WTC11 (cell line): ENCODE results near the gene DTNB. TPM values are rescaled to one million over a fixed set of nuclear protein-coding genes. Genes with fewer than 3 reads are reported as not detected.

Experiments used
- ATAC-seq: fragments of 200-7000 bp; cut with Tn5 transposase; 2 replicates; pipeline ENCODE4 v1.10.0; 2021; ENCODE audit warnings: mild to moderate bottlenecking, moderate library complexity
- CTCF ChIA-PET: fragments of 300-600 bp; sonication (Branson Sonifier 250); formaldehyde crosslinking; loops from one replicate; lab custom pipeline; 2021; ENCODE audit warnings: antibody characterized with exemption; lab: Charles Lee
- POLR2A ChIA-PET: fragments of 350-600 bp; sonication (Branson Sonifier 250); formaldehyde crosslinking; loops from one replicate; lab custom pipeline; 2021; ENCODE audit warnings: antibody characterized with exemption; lab: Charles Lee
- DNase-seq: peaks from one replicate; pipeline ENCODE4 v3.0.0; 2021; ENCODE audit warnings: low spot score
- H3K27ac Mint-ChIP-seq: 2 replicates; pipeline ENCODE4 v1.8.0; 2021; ENCODE audit warnings: mixed read lengths
- H3K27me3 Mint-ChIP-seq: 2 replicates; pipeline ENCODE4 v1.8.0; 2021; ENCODE audit warnings: low read depth, mild to moderate bottlenecking, moderate library complexity, mixed read lengths
- H3K36me3 Mint-ChIP-seq: 2 replicates; pipeline ENCODE4 v1.8.0; 2021; ENCODE audit warnings: mixed read lengths
- H3K4me1 Mint-ChIP-seq: 2 replicates; pipeline ENCODE4 v1.8.0; 2022; ENCODE audit warnings: mixed read lengths
- H3K4me3 Mint-ChIP-seq: 2 replicates; pipeline ENCODE4 v1.8.0; 2021; ENCODE audit warnings: mild to moderate bottlenecking, moderate library complexity, mixed read lengths
- H3K9me3 Mint-ChIP-seq: 2 replicates; pipeline ENCODE4 v1.8.0; 2021; ENCODE audit warnings: mixed read lengths
- CBFB ChIP-seq: sonication (generic); formaldehyde crosslinking; IDR thresholded peaks from 2 replicates; pipeline ENCODE4 v1.8.1; 2022; ENCODE audit warnings: mild to moderate bottlenecking, low read depth, missing genetic modification reagents
- CREM ChIP-seq: sonication (generic); formaldehyde crosslinking; IDR thresholded peaks from 2 replicates; pipeline ENCODE4 v1.8.1; 2022; ENCODE audit warnings: mild to moderate bottlenecking, missing genetic modification reagents, moderate library complexity
- ELF4 ChIP-seq: sonication (generic); formaldehyde crosslinking; IDR thresholded peaks from 2 replicates; pipeline ENCODE4 v1.8.1; 2022; ENCODE audit warnings: low read depth, mild to moderate bottlenecking, moderate library complexity, missing genetic modification reagents
- FOXP1 ChIP-seq: sonication (generic); formaldehyde crosslinking; IDR thresholded peaks from 2 replicates; pipeline ENCODE4 v1.8.0; 2022; ENCODE audit warnings: missing genetic modification reagents, mild to moderate bottlenecking, moderate library complexity, borderline replicate concordance
- KAT7 ChIP-seq: sonication (generic); formaldehyde crosslinking; IDR thresholded peaks from 2 replicates; pipeline ENCODE4 v1.8.1; 2023; ENCODE audit warnings: missing genetic modification reagents, mild to moderate bottlenecking, borderline replicate concordance
- MYBL2 ChIP-seq: sonication (generic); formaldehyde crosslinking; IDR thresholded peaks from 2 replicates; pipeline ENCODE4 v1.8.1; 2023; ENCODE audit warnings: mild to moderate bottlenecking, moderate library complexity, missing genetic modification reagents
- NFYB ChIP-seq: sonication (generic); formaldehyde crosslinking; conservative IDR thresholded peaks from 2 replicates; pipeline ENCODE4 v1.8.0; 2022; ENCODE audit warnings: low read depth, missing genetic modification reagents
- NR2C2 ChIP-seq: sonication (generic); formaldehyde crosslinking; IDR thresholded peaks from 2 replicates; pipeline ENCODE4 v1.8.0; 2022; ENCODE audit warnings: mild to moderate bottlenecking, missing genetic modification reagents
- RELA ChIP-seq: sonication (generic); formaldehyde crosslinking; IDR thresholded peaks from 2 replicates; pipeline ENCODE4 v1.8.1; 2022; ENCODE audit warnings: missing genetic modification reagents, mild to moderate bottlenecking, borderline replicate concordance
- TCF7 ChIP-seq: sonication (generic); formaldehyde crosslinking; IDR thresholded peaks from 2 replicates; pipeline ENCODE4 v1.8.0; 2022; ENCODE audit warnings: mild to moderate bottlenecking, low read depth, missing genetic modification reagents, moderate library complexity
- ZBTB21 ChIP-seq: sonication (generic); formaldehyde crosslinking; IDR thresholded peaks from 2 replicates; pipeline ENCODE4 v1.8.1; 2023; ENCODE audit warnings: mild to moderate bottlenecking, missing genetic modification reagents, borderline replicate concordance
- ZNF423 ChIP-seq: fragments of 250-450 bp; sonication (Bioruptor Pico); IDR thresholded peaks from 2 replicates; pipeline ENCODE4 v2.1.2; 2022; ENCODE audit warnings: mild to moderate bottlenecking, moderate library complexity
- total RNA-seq: library from RNA; stranded (reverse); gene quantifications from 3 replicates; pipeline ENCODE4 v1.2.3, GENCODE V29; 2021
- TF ChIP-seq, protein P1 (sequence below): sonication (generic); formaldehyde crosslinking; IDR thresholded peaks from 2 replicates; pipeline ENCODE4 v1.8.1; 2023; ENCODE audit warnings: mild to moderate bottlenecking, missing genetic modification reagents, moderate library complexity
- TF ChIP-seq, protein P2 (sequence below): sonication (generic); formaldehyde crosslinking; IDR thresholded peaks from 2 replicates; pipeline ENCODE4 v1.8.0; 2022; ENCODE audit warnings: missing genetic modification reagents
- TF ChIP-seq, protein P3 (sequence below): sonication (generic); formaldehyde crosslinking; IDR thresholded peaks from 2 replicates; pipeline ENCODE4 v1.8.0; 2023; ENCODE audit warnings: missing genetic modification reagents

Gene DTNB
- total RNA-seq, 1 experiment from 2014 or later, result 39.9 TPM

GRCh38 chr2:25567406-25567805, 106.0 kb downstream of the DTNB start:
- CTCF ChIA-PET, result no interaction called here
- H3K27me3 Mint-ChIP-seq, result no peaks in the 10 kb centered on the region
- ATAC-seq, result peak; percentile 36; the same call in 1 of the 2 replicates

DNA sequence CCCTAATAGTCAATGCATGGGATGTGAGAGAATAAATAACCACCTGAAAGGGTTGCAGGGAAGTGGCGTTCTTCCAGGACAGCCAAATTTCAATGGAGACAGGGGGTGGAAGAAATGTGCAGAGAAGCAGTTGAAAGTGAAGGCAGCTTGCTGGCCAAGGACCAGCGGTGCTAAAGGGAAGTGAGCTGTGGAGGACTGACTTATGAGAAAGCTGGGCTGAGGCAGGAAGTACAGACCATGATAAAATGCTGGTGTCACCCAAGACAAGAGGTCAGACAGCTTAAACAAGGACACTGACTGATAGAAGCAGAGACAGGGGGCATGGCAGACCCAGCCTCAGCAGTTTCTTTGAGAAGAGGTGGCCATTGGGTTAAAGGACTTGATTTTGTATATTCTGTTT, 106.7 kb downstream of the DTNB start:
- H3K27ac Mint-ChIP-seq, result no peak overlapping the region; the same call in 1 of the 2 replicates
- ATAC-seq (no peak), DNase-seq (no peak)
- H3K9me3 Mint-ChIP-seq, result no peaks in the 10 kb centered on the region
- CTCF ChIA-PET, result interaction anchor here (1.1 kb wide), 1 partner anchor 15 kb away, joined by 3 read pairs; no protein-coding TSS in a partner anchor
- no peaks in the 10 kb centered on the region for H3K27me3 Mint-ChIP-seq
- peaks cover 6% of the 10 kb centered on the region for H3K4me1 Mint-ChIP-seq
- no peak overlapping the region for H3K4me3 Mint-ChIP-seq
- POLR2A ChIA-PET, result no interaction called here
- 0 out of 2 replicates have a peak, but pooled peaks cover 3% of the 10 kb centered on the region for H3K36me3 Mint-ChIP-seq
- TF ChIP-seq ELF4, result no peak

More at GRCh38 chr2:25567406-25567805, 106.0 kb downstream of the DTNB start:
- DNase-seq, result no peak
- H3K27ac Mint-ChIP-seq, result no peak overlapping the region
- H3K4me1 Mint-ChIP-seq, result no peaks in the 10 kb centered on the region
- no peak overlapping the region for H3K4me3 Mint-ChIP-seq
- POLR2A ChIA-PET, result no interaction called here
- no peaks in the 10 kb centered on the region for H3K36me3 Mint-ChIP-seq
- H3K9me3 Mint-ChIP-seq, result no peaks in the 10 kb centered on the region
- TF ChIP-seq RELA (no peak), KAT7 (CRISPR knock-in tag) (no peak), CREM (CRISPR knock-in tag) (no peak), FOXP1 (CRISPR knock-in tag) (no peak), NR2C2 (no peak)
- TF ChIP-seq, protein P1, sequence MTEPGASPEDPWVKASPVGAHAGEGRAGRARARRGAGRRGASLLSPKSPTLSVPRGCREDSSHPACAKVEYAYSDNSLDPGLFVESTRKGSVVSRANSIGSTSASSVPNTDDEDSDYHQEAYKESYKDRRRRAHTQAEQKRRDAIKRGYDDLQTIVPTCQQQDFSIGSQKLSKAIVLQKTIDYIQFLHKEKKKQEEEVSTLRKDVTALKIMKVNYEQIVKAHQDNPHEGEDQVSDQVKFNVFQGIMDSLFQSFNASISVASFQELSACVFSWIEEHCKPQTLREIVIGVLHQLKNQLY (CRISPR knock-in tag), result no peak
- TF ChIP-seq, protein P2, sequence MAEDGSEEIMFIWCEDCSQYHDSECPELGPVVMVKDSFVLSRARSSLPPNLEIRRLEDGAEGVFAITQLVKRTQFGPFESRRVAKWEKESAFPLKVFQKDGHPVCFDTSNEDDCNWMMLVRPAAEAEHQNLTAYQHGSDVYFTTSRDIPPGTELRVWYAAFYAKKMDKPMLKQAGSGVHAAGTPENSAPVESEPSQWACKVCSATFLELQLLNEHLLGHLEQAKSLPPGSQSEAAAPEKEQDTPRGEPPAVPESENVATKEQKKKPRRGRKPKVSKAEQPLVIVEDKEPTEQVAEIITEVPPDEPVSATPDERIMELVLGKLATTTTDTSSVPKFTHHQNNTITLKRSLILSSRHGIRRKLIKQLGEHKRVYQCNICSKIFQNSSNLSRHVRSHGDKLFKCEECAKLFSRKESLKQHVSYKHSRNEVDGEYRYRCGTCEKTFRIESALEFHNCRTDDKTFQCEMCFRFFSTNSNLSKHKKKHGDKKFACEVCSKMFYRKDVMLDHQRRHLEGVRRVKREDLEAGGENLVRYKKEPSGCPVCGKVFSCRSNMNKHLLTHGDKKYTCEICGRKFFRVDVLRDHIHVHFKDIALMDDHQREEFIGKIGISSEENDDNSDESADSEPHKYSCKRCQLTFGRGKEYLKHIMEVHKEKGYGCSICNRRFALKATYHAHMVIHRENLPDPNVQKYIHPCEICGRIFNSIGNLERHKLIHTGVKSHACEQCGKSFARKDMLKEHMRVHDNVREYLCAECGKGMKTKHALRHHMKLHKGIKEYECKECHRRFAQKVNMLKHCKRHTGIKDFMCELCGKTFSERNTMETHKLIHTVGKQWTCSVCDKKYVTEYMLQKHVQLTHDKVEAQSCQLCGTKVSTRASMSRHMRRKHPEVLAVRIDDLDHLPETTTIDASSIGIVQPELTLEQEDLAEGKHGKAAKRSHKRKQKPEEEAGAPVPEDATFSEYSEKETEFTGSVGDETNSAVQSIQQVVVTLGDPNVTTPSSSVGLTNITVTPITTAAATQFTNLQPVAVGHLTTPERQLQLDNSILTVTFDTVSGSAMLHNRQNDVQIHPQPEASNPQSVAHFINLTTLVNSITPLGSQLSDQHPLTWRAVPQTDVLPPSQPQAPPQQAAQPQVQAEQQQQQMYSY (CRISPR knock-in tag), result no peak
- TF ChIP-seq, protein P3, sequence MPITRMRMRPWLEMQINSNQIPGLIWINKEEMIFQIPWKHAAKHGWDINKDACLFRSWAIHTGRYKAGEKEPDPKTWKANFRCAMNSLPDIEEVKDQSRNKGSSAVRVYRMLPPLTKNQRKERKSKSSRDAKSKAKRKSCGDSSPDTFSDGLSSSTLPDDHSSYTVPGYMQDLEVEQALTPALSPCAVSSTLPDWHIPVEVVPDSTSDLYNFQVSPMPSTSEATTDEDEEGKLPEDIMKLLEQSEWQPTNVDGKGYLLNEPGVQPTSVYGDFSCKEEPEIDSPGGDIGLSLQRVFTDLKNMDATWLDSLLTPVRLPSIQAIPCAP (CRISPR knock-in tag), result no peak

GRCh38 chr2:25566094-25566493, 107.3 kb downstream of the DTNB start:
- POLR2A ChIA-PET, result no interaction called here
- Mint-ChIP-seq H3K9me3 (0 out of 2 replicates have a peak, but pooled peaks cover 2% of the 10 kb centered on the region), H3K27ac (no peak overlapping the region), H3K36me3 (0 out of 2 replicates have a peak, but pooled peaks cover 3% of the 10 kb centered on the region), H3K4me1 (peaks cover 9% of the 10 kb centered on the region), H3K4me3 (no peak overlapping the region), H3K27me3 (no peaks in the 10 kb centered on the region)
- TF ChIP-seq MYBL2, result no peak
- no peak for TF ChIP-seq ZBTB21
- TF ChIP-seq NFYB (CRISPR knock-in tag), result no peak
- TF ChIP-seq ZNF423 (CRISPR knock-in tag), result peak; percentile 52; the same call in 1 of the 2 replicates
- TF ChIP-seq CBFB, result no peak
- TF ChIP-seq TCF7 (CRISPR knock-in tag), result no peak
- no peak for ATAC-seq
- CTCF ChIA-PET, result interaction anchor here (1.1 kb wide), 1 partner anchor 15 kb away, joined by 3 read pairs; no protein-coding TSS in a partner anchor
- no peak for DNase-seq
